ENCODE results near the gene PRAMEF1.
"Not testable (repeated sequence)": the region's sequence is repeated elsewhere in the genome, so short reads cannot be mapped to it uniquely, and the experiment has no call there.

PRAMEF1 gene, protein sequence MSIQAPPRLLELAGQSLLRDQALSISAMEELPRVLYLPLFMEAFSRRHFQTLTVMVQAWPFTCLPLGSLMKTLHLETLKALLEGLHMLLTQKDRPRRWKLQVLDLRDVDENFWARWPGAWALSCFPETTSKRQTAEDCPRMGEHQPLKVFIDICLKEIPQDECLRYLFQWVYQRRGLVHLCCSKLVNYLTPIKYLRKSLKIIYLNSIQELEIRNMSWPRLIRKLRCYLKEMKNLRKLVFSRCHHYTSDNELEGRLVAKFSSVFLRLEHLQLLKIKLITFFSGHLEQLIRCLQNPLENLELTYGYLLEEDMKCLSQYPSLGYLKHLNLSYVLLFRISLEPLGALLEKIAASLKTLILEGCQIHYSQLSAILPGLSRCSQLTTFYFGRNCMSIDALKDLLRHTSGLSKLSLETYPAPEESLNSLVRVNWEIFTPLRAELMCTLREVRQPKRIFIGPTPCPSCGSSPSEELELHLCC

DNA sequence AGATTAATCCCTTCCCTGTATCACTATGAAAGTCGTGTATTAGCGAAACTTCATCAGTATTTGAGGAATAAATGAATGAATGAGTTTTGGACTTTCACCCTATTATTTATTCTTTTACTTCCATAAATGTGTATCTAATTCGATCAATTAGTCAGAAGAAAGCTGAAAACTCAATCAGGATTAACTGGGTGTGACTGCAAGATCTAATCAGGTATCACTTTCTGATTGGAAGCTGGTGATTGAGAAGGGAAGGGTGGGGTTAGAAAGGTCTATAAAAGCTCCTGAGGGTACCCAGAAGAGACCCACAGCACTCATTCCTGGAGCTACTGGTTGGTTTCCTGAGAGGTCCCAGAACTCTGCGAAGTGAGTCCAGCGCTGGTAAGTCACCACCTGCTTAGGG, at the start of gene PRAMEF1:
PRAMEF1 (plus strand) TSS at position 301 of the 400 bp plus-strand sequence. CDS start 1,831 bp downstream, outside the sequence.
- not testable (repeated sequence) for DNase-seq

DNA sequence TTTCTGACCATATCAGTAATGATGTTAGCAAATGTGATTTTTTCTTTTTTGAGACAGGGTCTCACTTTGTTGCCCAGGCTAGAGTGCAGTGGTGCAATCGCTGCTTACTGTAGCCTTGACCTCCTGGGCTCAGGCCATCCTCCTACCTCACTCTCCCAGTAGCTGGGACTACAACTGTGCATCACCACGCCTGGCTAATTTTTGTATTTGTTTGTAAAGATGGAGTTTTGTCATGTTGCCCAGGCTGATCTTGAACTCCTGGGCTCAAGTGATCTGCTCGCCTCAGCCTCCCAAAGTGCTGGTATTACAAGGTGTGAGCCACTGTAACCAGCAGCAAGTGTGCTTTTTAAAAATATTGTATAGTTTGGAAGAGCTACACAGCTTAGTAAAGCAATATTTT, 49.3 kb upstream of the PRAMEF1 start:
- DNase-seq, result no peak

DNA sequence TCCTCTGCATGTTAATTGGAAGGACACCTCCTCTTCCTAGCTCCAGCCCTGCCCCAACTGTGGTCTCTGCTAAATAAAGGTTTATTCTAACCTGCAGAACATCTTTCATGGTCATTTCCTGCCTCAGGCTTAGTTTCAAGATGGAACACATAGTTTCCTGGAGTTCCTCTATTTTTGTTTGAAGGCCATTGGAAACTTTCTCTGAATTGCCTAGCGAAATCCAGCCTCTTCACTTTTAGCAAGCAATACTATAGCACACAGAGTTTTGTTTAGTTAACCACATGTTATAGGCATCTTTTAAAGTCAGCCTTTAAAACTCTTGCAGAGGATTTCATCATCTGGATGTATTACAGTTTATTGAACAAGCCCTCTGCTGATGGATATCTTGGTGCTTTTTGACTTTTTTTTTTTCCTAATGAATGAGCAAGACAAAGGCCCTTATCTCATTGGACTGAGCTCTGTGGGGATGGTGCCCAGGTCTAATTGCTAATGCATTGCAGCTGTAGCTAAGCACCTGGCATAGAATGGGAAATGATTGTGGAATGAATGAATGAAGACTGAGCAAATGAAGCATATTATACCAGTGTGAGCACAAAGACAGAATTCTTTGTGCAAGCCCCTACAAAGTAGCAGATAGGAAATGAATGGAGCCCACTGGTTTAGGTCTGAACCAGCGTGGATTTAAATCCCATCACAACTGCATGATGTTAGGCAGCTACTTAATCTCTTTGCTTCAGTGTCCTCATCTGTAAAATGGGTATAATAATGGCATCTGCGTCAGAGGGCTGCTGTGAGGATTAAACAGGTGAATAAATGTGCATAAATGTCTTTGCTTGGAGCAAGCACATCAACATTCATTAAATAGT, 45.8 kb upstream of the PRAMEF1 start:
- DNase-seq, result no peak

DNA sequence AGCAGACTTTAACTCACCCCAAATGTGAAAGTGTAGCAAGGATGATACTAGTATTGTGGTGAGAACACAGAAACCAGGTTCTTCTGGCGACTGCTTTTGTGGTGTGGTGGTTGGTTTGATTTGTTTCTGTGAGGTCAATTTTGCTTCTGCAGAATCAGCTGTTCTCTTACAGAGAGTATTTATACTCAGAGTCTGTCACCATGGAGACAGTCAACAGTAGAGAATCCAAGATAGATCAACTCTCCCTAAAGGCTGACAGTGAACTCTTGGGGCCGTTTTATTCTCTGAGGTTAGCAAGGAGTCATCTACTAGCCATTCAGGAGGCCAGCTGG, 45.2 kb upstream of the PRAMEF1 start, which contains the start of gene CFAP107:
CFAP107 (plus strand) TSS at position 209 of the 332 bp plus-strand sequence. CDS start 231 bp downstream, outside the sequence.
- no peak for DNase-seq

DNA sequence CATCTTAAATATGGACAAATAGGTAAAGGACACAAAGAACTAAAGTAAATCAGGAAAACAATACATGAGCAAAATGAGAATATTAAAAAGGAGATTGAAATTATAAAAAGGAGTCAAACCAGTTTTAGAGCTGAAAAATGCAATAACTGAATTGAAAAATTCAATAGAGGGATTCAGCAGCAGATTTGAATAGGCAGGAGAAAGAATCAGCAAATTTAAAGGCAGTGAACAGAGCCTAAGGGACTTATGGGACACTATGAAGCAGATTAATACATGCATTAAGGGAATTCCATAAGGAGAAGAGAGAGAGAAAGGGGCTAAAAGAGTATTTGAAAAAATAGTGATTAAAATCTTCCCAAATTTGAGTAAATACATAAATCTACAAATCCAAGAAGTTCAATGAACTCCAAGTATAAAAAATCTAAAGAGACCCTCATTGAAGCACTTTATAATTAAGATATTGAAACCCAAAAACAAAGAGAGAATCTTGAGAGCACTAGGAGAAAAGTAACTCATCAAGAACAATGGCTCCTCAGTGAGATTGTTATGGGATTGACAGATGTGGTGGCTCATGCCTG, 42.3 kb upstream of the PRAMEF1 start:
- no peak for DNase-seq

DNA sequence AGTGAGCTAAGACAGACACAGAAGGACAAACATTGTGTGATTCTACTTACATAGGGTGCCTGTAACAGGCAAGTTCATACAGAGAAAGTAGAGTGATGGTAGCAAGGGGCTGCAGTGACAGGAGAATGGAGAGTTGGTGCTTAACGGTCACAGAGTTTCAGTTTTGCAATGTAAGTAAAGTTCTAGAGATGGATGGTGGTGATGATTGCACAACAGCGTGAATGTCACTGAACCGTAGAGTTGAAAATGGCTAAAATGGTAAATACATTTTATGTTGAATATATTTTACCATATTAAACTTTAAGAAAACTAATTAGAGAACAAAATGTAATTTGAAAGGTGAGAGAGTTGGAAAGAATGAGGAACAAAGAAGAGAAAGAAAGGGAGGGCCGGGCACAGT, 36.5 kb upstream of the PRAMEF1 start:
- no peak for DNase-seq

DNA sequence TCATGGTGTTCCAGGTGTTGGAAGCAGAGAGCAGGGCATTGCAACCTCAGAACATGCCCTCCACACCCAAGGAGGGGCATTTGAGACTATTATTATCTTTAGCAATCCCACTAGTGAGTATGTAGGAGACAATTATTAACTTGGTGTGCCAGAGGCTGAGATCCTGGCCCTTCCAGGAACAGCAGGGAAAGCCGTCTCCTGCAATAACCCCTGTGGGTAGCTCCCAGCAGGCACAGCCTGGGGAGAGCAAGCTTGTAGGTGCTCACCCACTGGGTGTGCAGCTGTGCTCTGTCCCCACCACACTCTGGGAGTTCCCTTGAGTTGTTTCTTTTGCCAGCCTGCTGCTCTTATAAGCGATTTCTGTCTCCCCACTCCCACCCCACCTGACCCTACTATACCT, 34.9 kb upstream of the PRAMEF1 start:
- DNase-seq, result no peak

DNA sequence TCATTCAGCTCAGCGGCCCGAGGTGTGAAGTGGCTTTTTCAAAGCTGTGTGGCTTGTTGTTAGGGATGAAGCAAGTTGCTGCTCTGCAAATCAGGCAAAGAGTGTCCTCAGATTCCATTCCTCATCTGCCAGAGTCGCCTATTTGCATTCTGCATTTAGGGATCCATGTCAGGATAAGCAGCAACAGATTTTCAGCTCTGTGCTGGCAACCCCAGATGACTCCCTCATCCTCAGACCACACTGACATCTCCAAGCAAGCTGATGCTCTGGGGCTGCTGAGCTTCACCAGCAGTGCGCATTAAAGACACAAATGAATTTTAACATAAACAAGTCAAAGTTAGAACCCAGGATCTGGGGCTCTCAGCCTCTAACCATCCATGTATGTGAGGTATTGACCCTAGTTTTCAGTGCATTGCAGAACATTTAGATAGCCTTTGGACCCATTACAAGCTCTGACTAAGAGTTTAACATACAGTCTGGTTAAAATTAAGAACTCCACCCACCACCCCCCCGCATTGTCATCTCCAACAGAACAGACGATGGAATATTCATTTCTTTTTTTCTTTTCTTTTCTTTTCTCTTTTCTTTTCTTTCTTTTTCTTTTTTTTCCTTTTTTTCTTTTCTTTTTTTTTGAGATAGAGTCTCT, 34.3 kb upstream of the PRAMEF1 start:
- no peak for DNase-seq

DNA sequence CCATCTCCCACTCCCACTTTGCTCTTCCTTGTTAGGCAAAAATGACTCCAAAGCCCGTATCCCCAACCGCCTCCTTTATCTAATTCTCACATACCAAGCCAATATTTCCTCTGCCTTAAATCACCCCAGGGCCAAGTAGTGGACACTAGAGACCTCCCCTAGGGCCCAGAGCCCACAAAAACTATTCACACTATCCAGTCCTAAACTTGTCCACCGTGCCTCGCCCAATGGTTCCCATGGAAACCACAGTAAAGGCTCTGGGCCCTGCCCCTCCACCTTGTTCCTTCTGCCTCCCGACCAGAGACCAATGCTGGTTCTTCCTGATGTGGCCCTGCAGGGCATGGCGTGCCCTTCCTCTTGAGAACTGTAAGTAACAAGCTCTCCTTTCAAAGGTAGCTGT, 33.4 kb upstream of the PRAMEF1 start:
- DNase-seq, result no peak

DNA sequence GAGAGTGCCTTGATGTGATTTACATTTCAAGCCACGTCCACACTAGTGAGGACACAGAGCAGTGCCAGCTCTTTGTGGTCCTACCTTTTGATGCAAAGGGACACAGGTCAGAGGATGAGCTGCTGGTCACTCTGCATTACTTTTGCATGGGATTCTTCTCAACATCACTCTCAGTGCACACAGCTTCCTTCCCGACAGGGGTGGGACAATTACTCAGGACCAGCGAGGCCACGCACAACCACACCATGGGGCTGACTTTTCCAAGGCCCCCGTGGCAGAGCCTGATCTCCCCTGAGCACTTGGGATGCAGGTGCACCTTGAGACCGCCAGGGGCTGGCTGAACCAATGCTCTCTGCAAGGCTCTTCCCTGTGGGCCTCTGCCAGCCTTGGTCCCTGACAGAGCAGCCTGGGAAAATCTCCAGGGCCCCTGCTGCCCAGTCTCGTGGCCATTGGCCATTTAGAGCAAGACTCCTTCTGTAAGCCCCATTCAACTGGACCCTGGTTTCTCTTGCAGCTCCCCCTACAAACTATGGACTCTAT, 30.9 kb upstream of the PRAMEF1 start:
- DNase-seq, result no peak

DNA sequence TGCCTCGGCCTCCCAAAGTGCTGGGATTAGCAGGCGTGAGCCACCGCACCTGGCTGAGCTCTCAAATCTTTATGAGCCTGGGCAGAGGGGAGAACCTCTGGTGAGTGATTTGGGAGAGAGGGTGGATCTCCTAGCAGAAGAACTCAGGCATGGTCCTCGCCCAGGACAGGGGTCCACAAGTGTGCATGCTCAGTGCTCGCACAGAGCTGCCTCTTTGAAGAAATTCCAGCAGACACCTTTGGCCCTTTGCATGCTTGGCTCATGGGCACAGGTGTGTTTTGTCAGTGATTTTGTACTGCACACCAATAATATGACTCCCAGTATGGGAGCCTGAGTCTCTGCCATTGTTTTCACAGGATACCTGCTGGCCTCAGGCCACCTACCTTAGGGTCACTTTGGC, 29.4 kb upstream of the PRAMEF1 start:
- DNase-seq, result no peak

DNA sequence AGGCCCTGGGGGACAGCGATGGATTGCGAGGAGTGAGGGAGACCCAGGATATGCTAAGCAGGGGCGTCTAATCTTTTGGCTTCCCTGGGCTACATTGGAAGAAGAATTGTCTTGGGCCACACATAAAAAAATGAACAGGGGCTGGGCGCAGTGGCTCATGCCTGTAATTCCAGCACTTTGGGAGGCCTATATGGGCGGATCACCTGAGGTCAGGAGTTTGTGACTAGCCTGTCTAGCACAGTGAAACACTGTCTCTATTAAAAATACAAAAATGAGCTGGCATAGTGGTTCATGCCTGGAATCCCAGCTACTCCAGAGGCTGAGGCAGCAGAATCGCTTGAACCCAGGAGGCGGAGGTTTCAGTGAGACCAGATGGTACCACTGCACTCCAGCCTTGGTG, 28.4 kb upstream of the PRAMEF1 start:
- no peak for DNase-seq

DNA sequence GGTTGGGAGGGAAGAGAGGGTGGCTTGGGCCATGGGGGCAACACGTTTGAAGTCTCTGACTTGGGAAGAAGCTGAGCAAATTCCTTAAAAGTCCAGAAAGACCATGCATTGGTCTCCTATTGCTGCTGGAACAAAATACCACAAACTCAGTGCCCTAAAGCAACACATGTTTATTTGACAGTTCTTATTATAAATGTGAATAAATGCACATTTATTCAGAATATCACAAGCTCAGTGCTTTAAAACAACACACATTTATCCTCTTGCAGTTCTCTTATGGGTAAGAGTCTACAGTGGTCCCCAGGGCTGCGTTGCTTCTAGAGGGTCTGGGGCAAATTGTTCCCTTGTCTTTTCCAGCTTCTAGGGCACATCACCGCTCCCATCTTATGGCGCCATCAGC, 27.7 kb upstream of the PRAMEF1 start:
- no peak for DNase-seq

DNA sequence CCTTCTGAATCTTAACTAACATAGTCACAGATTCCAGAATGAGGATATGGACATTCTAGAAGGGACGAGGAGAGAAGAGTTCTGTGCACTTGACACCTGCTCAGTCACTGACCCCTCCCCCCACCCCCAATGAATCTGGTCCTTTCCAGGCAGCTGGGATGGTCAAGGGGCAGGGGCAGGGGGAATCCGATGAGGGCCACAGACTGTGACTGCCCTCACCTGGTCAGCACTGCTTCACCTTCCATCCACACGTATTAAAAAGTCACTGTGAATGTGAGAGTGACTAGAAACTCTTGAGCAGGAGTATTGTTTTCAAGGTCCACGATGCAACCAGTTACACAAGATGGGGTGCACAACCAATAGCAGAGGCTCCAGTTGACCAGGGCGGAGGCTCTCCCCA, 27.2 kb upstream of the PRAMEF1 start:
- DNase-seq, result no peak

DNA sequence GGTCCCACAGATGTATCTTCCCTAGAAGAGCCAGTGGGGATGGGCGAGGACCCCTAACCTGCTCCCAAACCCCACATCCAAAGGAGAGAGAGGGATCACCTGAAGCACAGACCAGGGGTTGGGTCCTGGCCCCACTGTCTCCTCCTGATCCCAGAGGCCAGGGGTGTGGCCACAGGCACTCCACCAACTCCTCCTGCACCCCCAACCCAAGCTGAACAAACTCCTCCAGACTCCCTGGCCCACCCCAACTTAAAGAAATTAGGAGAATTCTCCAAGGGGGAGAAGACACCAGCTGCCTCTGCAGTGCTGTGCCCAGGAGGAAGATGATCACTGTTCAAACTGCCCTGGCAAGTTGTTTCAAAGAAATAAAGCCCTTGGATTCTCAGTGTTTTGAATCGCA, 22.2 kb upstream of the PRAMEF1 start:
- DNase-seq, result no peak

DNA sequence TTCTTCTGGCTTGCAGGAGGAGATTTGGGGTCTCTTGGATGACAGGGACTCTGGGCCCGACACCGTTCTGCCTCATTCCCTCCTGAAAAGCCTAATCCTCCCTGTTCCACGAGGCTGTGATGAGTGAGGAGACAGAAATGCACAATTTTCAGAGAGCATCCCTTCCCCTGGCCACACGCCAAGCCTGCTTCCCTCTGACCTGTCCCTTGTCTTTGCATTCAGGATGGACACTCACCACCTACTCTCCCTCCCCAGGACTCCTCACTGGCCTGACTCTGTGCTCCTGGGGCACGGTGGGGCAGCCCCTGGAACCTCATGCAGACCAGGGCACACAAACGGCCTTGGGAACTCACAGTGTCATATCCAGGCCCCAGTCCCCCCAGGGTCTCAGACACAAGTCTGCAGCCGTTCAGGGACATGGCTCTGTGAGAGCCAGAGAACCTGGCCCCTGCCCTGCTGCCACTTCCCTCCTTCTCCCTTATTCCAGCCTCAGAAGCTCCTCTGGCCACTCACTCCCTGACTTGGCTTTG, 21.2 kb upstream of the PRAMEF1 start:
- DNase-seq, result no peak

DNA sequence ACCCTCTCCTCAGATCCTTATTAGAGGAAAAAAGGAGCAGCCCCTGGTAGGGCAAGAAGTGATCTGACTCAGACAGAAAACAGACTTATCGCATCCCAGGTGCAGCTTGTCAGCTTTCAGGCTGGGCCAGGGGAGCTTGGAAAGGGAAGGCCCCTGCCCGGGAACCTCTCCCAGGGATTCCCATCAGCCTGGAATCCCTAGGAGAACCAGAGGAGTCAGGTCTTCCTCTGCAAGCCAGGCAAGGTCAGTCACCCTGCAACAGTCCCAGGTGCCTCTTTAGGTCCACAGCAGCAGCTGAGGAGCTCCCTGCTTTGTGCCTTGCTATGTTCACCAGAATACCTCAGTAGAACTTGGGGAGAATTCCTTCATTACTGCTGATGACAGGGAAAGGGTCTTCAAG, 20.6 kb upstream of the PRAMEF1 start:
- DNase-seq, result no peak

DNA sequence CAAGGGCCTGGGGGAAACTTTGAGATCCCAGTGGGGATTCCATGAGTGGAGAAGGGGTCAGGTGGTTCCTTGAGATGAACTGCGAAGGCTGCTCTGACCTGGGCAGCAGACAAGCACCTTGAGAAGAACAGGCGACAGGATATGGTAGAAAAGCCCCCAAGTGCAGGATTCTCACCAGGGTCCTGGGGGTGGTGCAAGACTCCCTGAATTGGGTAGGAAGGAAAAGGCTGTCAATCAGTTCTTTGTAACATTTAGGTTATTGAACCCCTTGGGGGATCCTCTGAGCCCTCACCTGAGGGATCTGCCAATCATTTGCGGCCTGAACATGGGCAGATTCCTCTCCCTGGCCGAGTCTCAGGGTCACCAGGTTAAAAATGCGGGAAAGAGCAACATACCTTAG, 20.0 kb upstream of the PRAMEF1 start:
- no peak for DNase-seq

DNA sequence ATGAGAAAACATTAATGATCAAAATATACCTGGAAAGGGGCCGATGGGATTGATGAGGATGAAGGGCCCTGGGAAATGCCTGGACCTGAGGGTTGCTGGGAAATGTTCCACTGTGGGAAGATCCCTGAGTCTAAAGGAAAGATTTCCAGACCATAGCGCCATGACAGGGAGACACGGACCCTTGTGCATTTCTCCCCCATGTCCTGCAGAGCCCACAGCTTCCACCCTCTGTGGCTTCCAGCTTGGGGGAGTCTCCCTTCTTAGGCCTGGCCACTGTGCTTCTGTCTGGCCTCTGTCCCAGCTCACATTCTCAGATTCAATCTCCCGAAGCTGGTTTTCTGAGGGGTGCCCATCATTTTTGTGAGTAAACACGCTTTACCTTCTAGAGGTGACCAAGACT, 18.7 kb upstream of the PRAMEF1 start:
- no peak for DNase-seq

DNA sequence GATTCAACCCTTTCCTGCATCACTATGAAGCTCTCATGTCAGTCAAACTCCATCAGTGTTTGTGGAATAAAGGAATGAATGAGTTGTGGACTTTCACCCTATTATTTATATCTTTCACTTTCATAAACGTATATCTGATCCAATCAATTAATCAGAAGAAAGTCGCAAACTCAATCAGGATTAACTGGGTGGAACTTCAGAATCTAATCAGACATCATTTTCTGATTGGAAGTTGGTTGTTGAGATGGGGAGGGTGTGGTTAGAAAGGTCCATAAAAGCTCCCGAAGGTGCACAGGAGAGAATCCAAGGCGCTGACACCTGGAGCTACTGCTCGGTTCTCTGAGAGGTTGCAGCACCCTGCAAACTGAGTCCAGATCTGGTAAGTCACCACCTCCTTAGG, 17.8 kb upstream of the PRAMEF1 start, which contains the start of gene PRAMEF12:
PRAMEF12 (plus strand) TSS at position 301 of the 400 bp plus-strand sequence. CDS start 1,130 bp downstream, outside the sequence.
- DNase-seq, result no peak

DNA sequence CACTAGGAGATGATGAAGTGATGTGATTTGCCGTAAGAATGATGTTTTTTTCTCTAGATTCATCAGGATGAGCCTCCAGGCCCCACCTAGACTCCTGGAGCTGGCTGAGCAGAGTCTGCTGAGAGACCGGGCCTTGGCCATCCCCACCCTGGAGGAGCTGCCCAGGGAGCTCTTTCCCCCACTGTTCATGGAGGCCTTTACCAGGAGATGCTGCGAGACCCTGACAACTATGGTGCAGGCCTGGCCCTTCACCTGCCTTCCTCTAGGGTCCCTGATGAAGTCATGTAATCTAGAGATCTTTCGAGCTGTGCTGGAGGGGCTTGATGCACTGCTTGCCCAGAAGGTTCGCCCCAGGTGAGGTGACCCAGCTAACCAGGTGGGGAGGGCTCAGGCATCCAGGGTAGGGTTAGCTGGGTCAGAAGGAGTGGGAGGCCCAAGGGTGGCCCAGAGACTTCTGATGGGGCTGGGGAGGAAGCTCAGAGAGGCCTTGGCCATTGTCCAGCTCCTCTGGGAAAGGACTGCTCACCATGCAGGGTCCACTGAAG, 16.3 kb upstream of the PRAMEF1 start:
- DNase-seq, result no peak

DNA sequence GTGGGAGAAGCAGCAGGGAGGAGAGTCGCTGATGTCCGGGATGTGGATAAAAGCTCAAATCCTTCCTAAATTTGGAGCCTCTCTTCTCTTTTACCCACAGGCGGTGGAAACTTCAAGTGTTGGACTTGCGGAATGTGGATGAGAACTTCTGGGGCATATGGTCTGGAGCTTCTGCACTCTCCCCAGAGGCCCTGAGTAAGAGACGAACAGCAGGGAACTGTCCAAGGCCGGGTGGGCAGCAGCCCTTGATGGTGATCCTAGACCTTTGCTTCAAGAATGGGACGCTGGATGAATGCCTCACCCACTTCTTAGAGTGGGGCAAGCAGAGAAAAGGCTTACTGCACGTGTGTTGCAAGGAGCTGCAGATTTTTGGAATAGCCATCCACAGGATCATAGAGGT, 15.8 kb upstream of the PRAMEF1 start:
- no peak for DNase-seq
